SH-SY5Y (cell line): ENCODE results near the gene HOXD8.

Source experiments
- GATA2 ChIP-seq: IDR thresholded peaks from 2 replicates; pipeline ENCODE4 v1.6.1; 2011; ENCODE audit warnings: mild to moderate bottlenecking, low read depth, low read length
- GATA3 ChIP-seq: IDR thresholded peaks from 2 replicates; pipeline ENCODE4 v1.6.1; 2011; ENCODE audit warnings: low read depth, mild to moderate bottlenecking, low read length, moderate library complexity

GRCh38 chr2:176111846-176112374 lies 17.6 kb upstream of the HOXD8 start:
- TF ChIP-seq GATA2: no peak
- TF ChIP-seq GATA3: no peak
